ENCODE measurements around the gene MTA2.

The MTA2 gene

GRCh38 chr11:62575837-62576236 lies 25.8 kb downstream of the MTA2 start:
- peak overlapping the region; percentile 90 for H3K9ac ChIP-seq (ENCODE audit: low read depth, low read length, poor library complexity, severe bottlenecking)
- peaks cover 7% of the 10 kb centered on the region for H3K27me3 ChIP-seq (ENCODE audit: insufficient read depth, low read length, poor library complexity, severe bottlenecking)
- no peak overlapping the region for H3K4me2 ChIP-seq (ENCODE audit: low read depth, low read length, poor library complexity, severe bottlenecking)
- H4K20me1 ChIP-seq (ENCODE audit: insufficient read depth, low read length, poor library complexity, severe bottlenecking), result peaks cover 25% of the 10 kb centered on the region
- no peaks in the 10 kb centered on the region for H3K9me3 ChIP-seq (ENCODE audit: insufficient read depth, low read depth, low read length)
- H3K9me2 ChIP-seq (replicated peaks; ENCODE audit: low read depth, low read length), result no peaks in the 10 kb centered on the region
- H3F3A ChIP-seq (ENCODE audit: low read depth), result no peaks in the 10 kb centered on the region
- H2AFZ ChIP-seq (ENCODE audit: low read length), result no peak overlapping the region
- peaks cover 40% of the 10 kb centered on the region for H3K79me2 ChIP-seq (ENCODE audit: insufficient read depth, low read length)
- peaks cover 28% of the 10 kb centered on the region for H3K4me1 ChIP-seq (ENCODE audit: insufficient read depth, low read length, poor library complexity, severe bottlenecking)
- H3K36me3 ChIP-seq (ENCODE audit: insufficient read depth, low read length), result peaks cover 42% of the 10 kb centered on the region; the same call in 1 of the 2 replicates
- TF ChIP-seq EZH2phosphoT487 (IDR thresholded peaks at IDR 0.05; ENCODE audit: borderline replicate concordance) (no peak), CTCF (conservative IDR thresholded peaks at IDR 0.05; ENCODE audit: low read length) (no peak)
- no peak overlapping the region for H3K4me3 ChIP-seq (ENCODE audit: low read length, poor library complexity, severe bottlenecking)

- peaks cover 7% of the 10 kb centered on the region for H3K27me3 ChIP-seq (ENCODE audit: insufficient read depth, low read length, poor library complexity, severe bottlenecking)
- H3F3A ChIP-seq (ENCODE audit: low read depth), result no peaks in the 10 kb centered on the region
- peak overlapping the region; percentile 93 for H3K4me2 ChIP-seq (ENCODE audit: low read depth, low read length, poor library complexity, severe bottlenecking)
- H3K36me3 ChIP-seq (ENCODE audit: insufficient read depth, low read length), result peaks cover 45% of the 10 kb centered on the region; the same call in 1 of the 2 replicates
- H2AFZ ChIP-seq (ENCODE audit: low read length), result no peak overlapping the region
- TF ChIP-seq CTCF (conservative IDR thresholded peaks at IDR 0.05; ENCODE audit: low read length) (no peak), EZH2phosphoT487 (IDR thresholded peaks at IDR 0.05; ENCODE audit: borderline replicate concordance) (no peak)
- no peaks in the 10 kb centered on the region for H3K9me3 ChIP-seq (ENCODE audit: insufficient read depth, low read depth, low read length)
- H3K4me3 ChIP-seq (ENCODE audit: low read length, poor library complexity, severe bottlenecking), result peak overlapping the region; percentile 100
- H4K20me1 ChIP-seq (ENCODE audit: insufficient read depth, low read length, poor library complexity, severe bottlenecking), result peaks cover 32% of the 10 kb centered on the region
- H3K9ac ChIP-seq (ENCODE audit: low read depth, low read length, poor library complexity, severe bottlenecking), result peak overlapping the region; percentile 90
- H3K79me2 ChIP-seq (ENCODE audit: insufficient read depth, low read length), result peaks cover 47% of the 10 kb centered on the region
- H3K9me2 ChIP-seq (replicated peaks; ENCODE audit: low read depth, low read length), result no peaks in the 10 kb centered on the region
- peaks cover 35% of the 10 kb centered on the region for H3K4me1 ChIP-seq (ENCODE audit: insufficient read depth, low read length, poor library complexity, severe bottlenecking)
These were observed 26.5 kb downstream of the MTA2 start for GRCh38 chr11:62575156-62575555.

- Histone ChIP-seq H2AFZ (ENCODE audit: low read length) (peak overlapping the region; percentile 94), H3K36me3 (ENCODE audit: insufficient read depth, low read length) (peaks cover 52% of the 10 kb centered on the region; the same call in 1 of the 2 replicates), H3K9ac (ENCODE audit: low read depth, low read length, poor library complexity, severe bottlenecking) (peak overlapping the region; percentile 90), H3K27me3 (ENCODE audit: insufficient read depth, low read length, poor library complexity, severe bottlenecking) (peaks cover 7% of the 10 kb centered on the region), H4K20me1 (ENCODE audit: insufficient read depth, low read length, poor library complexity, severe bottlenecking) (peaks cover 38% of the 10 kb centered on the region), H3F3A (ENCODE audit: low read depth) (no peaks in the 10 kb centered on the region), H3K9me2 (replicated peaks; ENCODE audit: low read depth, low read length) (no peaks in the 10 kb centered on the region), H3K4me2 (ENCODE audit: low read depth, low read length, poor library complexity, severe bottlenecking) (peak overlapping the region; percentile 93), H3K4me3 (ENCODE audit: low read length, poor library complexity, severe bottlenecking) (peak overlapping the region; percentile 100), H3K79me2 (ENCODE audit: insufficient read depth, low read length) (peaks cover 54% of the 10 kb centered on the region), H3K9me3 (ENCODE audit: insufficient read depth, low read depth, low read length) (no peaks in the 10 kb centered on the region), H3K4me1 (ENCODE audit: insufficient read depth, low read length, poor library complexity, severe bottlenecking) (peaks cover 41% of the 10 kb centered on the region)
- no peak for TF ChIP-seq CTCF (conservative IDR thresholded peaks at IDR 0.05; ENCODE audit: low read length)
- TF ChIP-seq EZH2phosphoT487 (IDR thresholded peaks at IDR 0.05; ENCODE audit: borderline replicate concordance), result no peak
These were observed 27.1 kb downstream of the MTA2 start for GRCh38 chr11:62574363-62575071.

Data from Loucy (cell line).